B cell (primary cell): ENCODE measurements around the gene SHC4.

ENCODE experiments used
- CTCF ChIP-seq: fragments of 200-600 bp; IDR thresholded peaks from one replicate; pipeline ENCODE4 v1.8.0; 2022; ENCODE audit warnings: antibody characterized with exemption, mild to moderate bottlenecking
- EZH2 ChIP-seq: IDR thresholded peaks from 2 replicates; pipeline ENCODE4 v1.6.1; 2012; ENCODE audit warnings: borderline replicate concordance, low read depth, mild to moderate bottlenecking, moderate library complexity, low read length; ENCODE audit not compliant: insufficient read depth, poor library complexity, severe bottlenecking

GRCh38 chr15:48875241-48875960 is 88.3 kb downstream of the SHC4 start:
- TF ChIP-seq CTCF (no peak), EZH2 (no peak)
